Testis (tissue), 3 donors: ENCODE measurements around the gene TMEM63A. TPM values are rescaled to one million over a fixed set of nuclear protein-coding genes. Genes with fewer than 3 reads are reported as not detected.

Experiments
- DNase-seq: peaks from one replicate; pipeline ENCODE4 v3.0.0-alpha.2; 2019
- H3K27ac ChIP-seq, 2 donors: fragments of 200-600 bp; sonication (generic); one replicate each; pipeline ENCODE4 v1.5.1; 2019
- H3K27me3 ChIP-seq: fragments of 200-600 bp; sonication (generic); one replicate; pipeline ENCODE4 v1.5.1; 2019
- H3K36me3 ChIP-seq: fragments of 200-600 bp; sonication (generic); one replicate; pipeline ENCODE4 v1.5.1; 2017; ENCODE audit warnings: low read depth; ENCODE audit errors: missing control alignments
- H3K4me1 ChIP-seq: fragments of 200-600 bp; sonication (generic); one replicate; pipeline ENCODE4 v1.5.1; 2019
- H3K4me3 ChIP-seq, 2 donors: fragments of 200-600 bp; sonication (generic); one replicate each; pipeline ENCODE4 v1.5.1; 2017 to 2019
- H3K9me3 ChIP-seq: fragments of 200-600 bp; sonication (generic); one replicate; pipeline ENCODE4 v1.5.1; 2017
- POLR2A ChIP-seq: fragments of 450-650 bp; IDR thresholded peaks from one replicate; pipeline ENCODE4 v1.6.1; 2017; ENCODE audit warnings: antibody characterized with exemption, mild to moderate bottlenecking, moderate library complexity
- WGBS, 2 donors: methylation state at CpG; one replicate each; pipeline ENCODE4 v1.1.5; 2018; 5-methylcytosine and 5-hydroxymethylcytosine counted together
- intact Hi-C: fragments of 100-400 bp; cut with DNase I; formaldehyde crosslinking; loops from one replicate; pipeline ENCODE4 v1.15.1; 2023; ENCODE audit warnings: low total_unique reads
- polyA plus RNA-seq: library from polyadenylated mRNA; stranded (reverse); fragments of 350-450 nt; fragmentation: Illumina TruSeq; extraction: RNeasy Lipid Tissue Mini Kit (QIAGEN cat#74804); gene quantifications from one replicate; pipeline ENCODE4 v1.2.3, GENCODE V29; 2014; ENCODE audit warnings: low read depth, low replicate concordance; ENCODE audit not compliant: insufficient read depth
- total RNA-seq, 2 donors: library from RNA; depleted of rRNA; stranded (reverse); fragments of >200 nt; gene quantifications; one replicate each; pipeline ENCODE4 v1.2.3, GENCODE V29; 2016
- TF ChIP-seq, protein P1 (sequence below), 3 experiments: fragments of 450-650 bp in 2 of 3; fragments of 200-600 bp in 1 of 3; sonication (generic) in 1 of 3; IDR thresholded peaks; one replicate each; pipeline ENCODE4 v1.5.1; 2016 to 2019; ENCODE audit warnings: antibody characterized with exemption in 3 of 3, mild to moderate bottlenecking in 2 of 3, moderate library complexity in 1 of 3

TMEM63A gene
- total and polyA plus RNA-seq, 3 donors from 2014 or later = 13.6 to 51.7 (median 46.9) TPM

DNA sequence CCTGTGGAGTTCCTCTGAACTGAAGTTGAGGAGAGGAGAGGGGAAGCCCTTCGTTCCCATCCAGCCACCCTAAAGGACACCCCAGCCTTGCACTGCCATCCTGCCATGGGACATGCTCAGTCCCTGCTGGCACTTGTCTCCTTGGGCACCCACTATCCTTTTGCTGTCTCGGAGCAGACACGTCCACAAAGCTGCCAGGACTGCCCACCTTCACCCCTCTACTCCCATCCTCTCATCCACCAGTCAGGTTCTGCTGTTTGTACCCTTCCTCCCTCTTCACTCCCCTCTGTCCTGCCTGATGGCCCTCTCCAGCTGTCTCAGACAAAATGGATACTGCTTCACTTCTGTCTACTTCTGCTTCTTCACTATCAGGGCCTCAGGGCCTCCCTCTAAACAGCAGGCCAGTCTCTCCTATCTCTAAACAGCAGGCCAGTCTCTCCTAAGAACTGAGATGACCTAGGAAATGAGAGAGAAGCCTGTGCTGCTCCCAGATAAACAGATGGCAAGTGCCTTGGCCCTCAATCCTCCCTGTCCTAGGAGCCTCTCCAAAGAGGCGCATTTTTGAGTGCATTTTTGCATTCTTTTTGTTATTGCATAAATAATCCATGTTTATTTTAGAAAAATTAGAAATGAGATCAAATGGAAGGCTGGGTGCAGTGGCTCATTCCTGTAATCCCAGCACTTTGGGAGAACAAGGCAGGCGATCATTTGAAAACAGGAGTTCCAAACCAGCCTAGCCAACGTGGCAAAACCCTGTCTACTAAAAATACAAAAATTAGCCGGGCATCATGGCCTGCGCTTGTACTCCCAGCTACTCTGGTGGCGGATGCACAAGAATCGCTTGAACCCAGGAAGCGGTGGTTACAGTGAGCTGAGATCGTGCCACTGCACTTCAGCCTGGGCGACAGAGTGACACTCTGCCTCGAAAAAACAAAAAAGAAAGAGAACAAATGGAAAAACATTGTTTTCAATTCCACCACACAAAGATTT lies 46.3 kb upstream of the TMEM63A start:
- Histone ChIP-seq H3K36me3 (no peaks in the 10 kb centered on the region), H3K4me1 (peaks cover 11% of the 10 kb centered on the region), H3K27ac (peak overlapping the region in 1 of 2 donors; percentile 58), H3K27me3 (no peaks in the 10 kb centered on the region), H3K4me3 (no peak overlapping the region), H3K9me3 (no peaks in the 10 kb centered on the region)
- 72% methylated on average over 12 to 14 of the region's 14 CpGs for WGBS, 2 donors
- intact Hi-C loops = no loop called here
- TF ChIP-seq, protein P1, sequence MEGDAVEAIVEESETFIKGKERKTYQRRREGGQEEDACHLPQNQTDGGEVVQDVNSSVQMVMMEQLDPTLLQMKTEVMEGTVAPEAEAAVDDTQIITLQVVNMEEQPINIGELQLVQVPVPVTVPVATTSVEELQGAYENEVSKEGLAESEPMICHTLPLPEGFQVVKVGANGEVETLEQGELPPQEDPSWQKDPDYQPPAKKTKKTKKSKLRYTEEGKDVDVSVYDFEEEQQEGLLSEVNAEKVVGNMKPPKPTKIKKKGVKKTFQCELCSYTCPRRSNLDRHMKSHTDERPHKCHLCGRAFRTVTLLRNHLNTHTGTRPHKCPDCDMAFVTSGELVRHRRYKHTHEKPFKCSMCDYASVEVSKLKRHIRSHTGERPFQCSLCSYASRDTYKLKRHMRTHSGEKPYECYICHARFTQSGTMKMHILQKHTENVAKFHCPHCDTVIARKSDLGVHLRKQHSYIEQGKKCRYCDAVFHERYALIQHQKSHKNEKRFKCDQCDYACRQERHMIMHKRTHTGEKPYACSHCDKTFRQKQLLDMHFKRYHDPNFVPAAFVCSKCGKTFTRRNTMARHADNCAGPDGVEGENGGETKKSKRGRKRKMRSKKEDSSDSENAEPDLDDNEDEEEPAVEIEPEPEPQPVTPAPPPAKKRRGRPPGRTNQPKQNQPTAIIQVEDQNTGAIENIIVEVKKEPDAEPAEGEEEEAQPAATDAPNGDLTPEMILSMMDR (IDR thresholded peaks at IDR 0.05) = no peak
- no peak for TF ChIP-seq POLR2A
- DNase-seq = no peak

DNA sequence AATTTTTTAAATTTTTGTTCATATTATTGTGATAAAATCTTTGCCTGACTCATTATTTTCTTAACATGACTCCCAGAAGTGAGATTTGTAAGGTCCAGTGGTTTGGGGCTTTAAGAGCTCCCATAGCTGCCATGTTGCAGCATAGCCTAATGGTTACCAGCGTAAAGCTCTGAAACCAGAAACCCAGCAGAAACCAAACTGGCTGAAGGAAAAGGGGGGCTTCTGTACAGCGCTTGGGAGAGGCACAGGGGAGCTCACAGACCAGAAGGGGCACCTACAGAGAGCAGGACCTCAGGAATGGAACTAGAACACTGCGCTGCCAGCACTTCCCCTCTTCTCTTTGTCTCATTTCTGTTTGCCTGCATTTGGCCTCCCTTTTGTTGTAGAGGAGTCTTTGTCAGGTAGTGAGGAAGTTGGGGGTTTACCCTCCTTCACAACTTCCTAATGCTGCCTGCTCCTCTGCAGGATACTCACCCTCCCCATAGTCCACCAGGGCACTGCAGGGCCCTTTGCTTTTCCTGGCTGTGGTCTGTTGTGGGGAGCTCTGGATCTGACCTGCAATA lies 44.5 kb upstream of the TMEM63A start:
- no peak for DNase-seq
- Histone ChIP-seq H3K36me3 (no peaks in the 10 kb centered on the region), H3K9me3 (no peaks in the 10 kb centered on the region), H3K27ac (no peak overlapping the region), H3K27me3 (no peaks in the 10 kb centered on the region), H3K4me3 (no peak overlapping the region), H3K4me1 (peaks cover 15% of the 10 kb centered on the region)
- intact Hi-C loops = no loop called here
- TF ChIP-seq POLR2A = no peak
- TF ChIP-seq, protein P1 (IDR thresholded peaks at IDR 0.05) = no peak
- WGBS, 2 donors = 91 to 93% methylated on average over 3 of the region's 3 CpGs

DNA sequence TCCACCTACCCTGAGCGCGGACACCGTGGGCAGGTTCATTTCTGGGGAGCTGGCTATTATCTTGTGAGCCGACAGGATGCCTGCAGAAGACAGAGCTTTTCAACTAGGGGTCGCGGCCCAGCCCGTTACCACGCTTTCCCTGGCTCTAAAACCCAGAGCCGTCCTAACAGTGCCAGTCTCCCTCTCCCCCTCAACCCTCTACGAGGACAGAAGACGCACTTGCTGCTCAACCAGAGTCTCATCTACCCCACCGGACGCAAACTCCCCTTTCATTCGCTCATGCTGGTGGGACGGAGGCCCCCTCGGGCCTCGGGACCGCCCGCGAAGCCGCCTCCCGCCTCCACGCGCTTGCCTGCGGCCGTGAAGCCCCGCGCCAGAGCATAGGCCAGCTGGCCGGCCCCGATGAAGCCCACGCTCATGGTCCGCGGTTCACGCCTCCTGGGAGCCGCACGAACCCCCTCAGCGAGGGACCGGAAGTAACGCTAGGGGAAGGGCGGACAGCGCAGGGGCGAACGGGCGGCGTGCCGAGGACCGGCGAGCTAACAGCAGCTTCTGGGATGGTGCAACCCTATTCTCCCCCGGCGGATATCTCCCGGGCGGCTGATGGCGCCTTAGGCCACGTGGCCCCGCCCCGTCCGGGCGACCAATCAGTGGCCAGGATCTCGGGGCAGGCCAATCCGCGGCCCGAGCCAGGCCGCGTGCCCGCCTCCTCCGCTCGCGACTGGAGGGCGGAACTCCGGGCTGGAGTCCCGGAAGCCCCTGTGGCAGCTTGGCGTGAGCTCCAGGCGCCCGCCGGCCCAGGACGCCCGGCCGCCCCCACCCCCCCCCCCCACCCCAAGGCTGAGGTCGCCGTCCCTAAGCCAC lies 41.7 kb upstream of the TMEM63A start, which contains the start of gene PYCR2:
TSS of gene PYCR2 (minus strand) at position 559 of the 864 bp plus-strand sequence. CDS start at position 419, 140 bp downstream.
- H3K4me3 ChIP-seq = peak within 1 kb of the TSS; percentile 83 to 90
- TF ChIP-seq, protein P1 (IDR thresholded peaks at IDR 0.05) = no peak
- TF ChIP-seq POLR2A = peak; percentile 96
- 0 to 1% methylated on average over 28 to 46 of the region's 80 CpGs for WGBS, 2 donors
- H3K4me1 ChIP-seq = peaks cover 15% of the 10 kb centered on the region
- intact Hi-C loops = no loop called here
- H3K36me3 ChIP-seq = no peaks in the 10 kb centered on the region
- no peaks in the 10 kb centered on the region for H3K9me3 ChIP-seq
- DNase-seq = peak; percentile 95
- H3K27ac ChIP-seq = peak within 1 kb of the TSS; percentile 77 to 91
- no peaks in the 10 kb centered on the region for H3K27me3 ChIP-seq

DNA sequence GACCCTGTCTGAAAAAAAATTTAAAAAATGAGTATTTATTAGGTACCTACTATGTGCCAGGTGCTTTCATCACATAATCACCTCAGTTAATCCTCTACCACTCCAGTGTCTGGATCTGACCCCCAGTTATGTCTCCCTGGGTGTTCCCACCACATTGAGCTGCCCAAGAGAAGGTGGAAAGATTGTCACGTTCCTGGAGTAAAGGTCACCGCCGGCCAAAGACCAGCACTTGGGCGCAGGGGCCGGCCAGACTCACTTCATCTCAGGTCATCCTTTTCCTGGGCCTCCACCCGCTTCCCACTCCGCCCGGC lies 41.2 kb upstream of the TMEM63A start:
- no peaks in the 10 kb centered on the region for H3K9me3 ChIP-seq
- intact Hi-C loops = no loop called here
- no peak for TF ChIP-seq POLR2A
- TF ChIP-seq, protein P1 (IDR thresholded peaks at IDR 0.05) = no peak
- 0 to 3% methylated on average over 7 to 8 of the region's 8 CpGs for WGBS, 2 donors
- no peaks in the 10 kb centered on the region for H3K27me3 ChIP-seq
- peaks cover 10% of the 10 kb centered on the region for H3K4me1 ChIP-seq
- no peak for DNase-seq
- peak overlapping the region; percentile 83 to 90 for H3K4me3 ChIP-seq
- peak overlapping the region in 1 of 2 donors; percentile 91 for H3K27ac ChIP-seq
- no peaks in the 10 kb centered on the region for H3K36me3 ChIP-seq
